K562 (cell line): ENCODE data around the gene VPS35L. TPM values are rescaled to one million over a fixed set of nuclear protein-coding genes. Genes with fewer than 3 reads are reported as not detected.

Experiments
- CEBPB ChIP-seq: fragments of 450-650 bp; IDR thresholded peaks from 2 replicates; pipeline ENCODE4 v1.6.1; 2016; ENCODE audit warnings: missing genetic modification characterization, missing compliant biosample characterization
- GTF2F1 ChIP-seq: IDR thresholded peaks from 2 replicates; pipeline ENCODE4 v1.6.1; 2011; ENCODE audit warnings: low read depth, low read length, improper control_type of control experiment
- MYBL2 ChIP-seq, 2 experiments: fragments of 450-650 bp in 1 of 2; sonication (generic) in 1 of 2; formaldehyde crosslinking in 1 of 2; IDR thresholded peaks; 2 replicates each; pipeline versions ENCODE4 v1.6.1 to v1.8.1; 2017 to 2022; ENCODE audit warnings: borderline replicate concordance in 1 of 2, inconsistent platforms in 1 of 2, low read depth in 1 of 2, mild to moderate bottlenecking in 1 of 2, missing genetic modification reagents in 1 of 2, moderate library complexity in 1 of 2
- MYNN ChIP-seq, 2 experiments: sonication (generic); formaldehyde crosslinking in 1 of 2; IDR thresholded peaks; 2 replicates each; pipeline versions ENCODE4 v1.5.0 to v1.6.1; 2016 to 2020; ENCODE audit warnings: antibody characterized with exemption in 1 of 2, missing genetic modification reagents in 1 of 2
- NCOA2 ChIP-seq, 2 experiments: fragments of 450-650 bp; IDR thresholded peaks; 2 replicates each; pipeline ENCODE4 v1.6.1; 2018; ENCODE audit warnings: mild to moderate bottlenecking in 2 of 2, moderate library complexity in 1 of 2; ENCODE audit not compliant: partially characterized antibody in 2 of 2
- NFE2 ChIP-seq: IDR thresholded peaks from 2 replicates; pipeline ENCODE4 v1.6.1; 2014; ENCODE audit warnings: antibody characterized with exemption, low read depth
- RBM39 ChIP-seq: fragments of 200-400 bp; formaldehyde crosslinking; optimal IDR thresholded peaks from 2 replicates; pipeline ENCODE3; 2018; ENCODE audit warnings: low read depth, low read length
- TOE1 ChIP-seq, 2 experiments: fragments of 450-650 bp in 1 of 2; sonication (generic) in 1 of 2; formaldehyde crosslinking in 1 of 2; IDR thresholded peaks; 2 replicates each; pipeline versions ENCODE4 v1.7.1 to v1.8.0; 2016 to 2022; ENCODE audit warnings: borderline replicate concordance in 2 of 2, mild to moderate bottlenecking in 2 of 2, antibody characterized with exemption in 1 of 2, inconsistent platforms in 1 of 2, low read depth in 1 of 2, missing genetic modification reagents in 1 of 2, moderate library complexity in 1 of 2
- ZFPM2 ChIP-seq: fragments of 250-450 bp; sonication (Bioruptor Pico); IDR thresholded peaks from 2 replicates; pipeline ENCODE4 v1.5.1; 2022; ENCODE audit warnings: mild to moderate bottlenecking
- ZNF511 ChIP-seq: sonication (generic); formaldehyde crosslinking; IDR thresholded peaks from 2 replicates; pipeline ENCODE4 v1.8.0; 2022; ENCODE audit warnings: mild to moderate bottlenecking, missing genetic modification reagents
- ZNF766 ChIP-seq: fragments of 200-800 bp; sonication (Bioruptor generic); conservative IDR thresholded peaks from 2 replicates; pipeline ENCODE4 v1.6.1; 2016; ENCODE audit warnings: missing genetic modification characterization, missing compliant biosample characterization
- polyA plus RNA-seq, 8 experiments: library from polyadenylated mRNA; depleted of rRNA in 4 of 8; stranded (reverse) in 5 of 8; unstranded in 3 of 8; fragments of >200 nt; fragmentation: Nextera tagmentation in 2 of 8; fragmentation: Illumina TruSeq in 1 of 8; extraction: Ambion mirVana in 2 of 8; extraction: Trizol in 1 of 8; gene quantifications; 2 replicates each; pipeline versions ENCODE4 v1.2.1 to v1.2.3, GENCODE V29; 2011 to 2014; ENCODE audit warnings: inconsistent platforms in 1 of 8, missing spikeins in 1 of 8
- total RNA-seq, 7 experiments: library from RNA; depleted of rRNA in 6 of 7; stranded (reverse); fragments of >200 nt in 6 of 7; fragmentation: Illumina TruSeq in 2 of 7; extraction: Trizol in 2 of 7; gene quantifications; 2 replicates each; pipeline versions ENCODE4 v1.2.1 to v1.2.3, GENCODE V29; 2011 to 2021; ENCODE audit warnings: low replicate concordance in 1 of 7
- TF ChIP-seq, protein P1 (sequence below), 3 experiments: fragments of 200-800 bp in 1 of 3; fragments of 250-450 bp in 1 of 3; fragments of 450-650 bp in 1 of 3; sonication (Bioruptor Pico) in 1 of 3; sonication (Bioruptor generic) in 1 of 3; formaldehyde crosslinking in 1 of 3; IDR thresholded peaks; 2 replicates each; pipeline versions ENCODE4 v1.6.1 to v1.8.0; 2016 to 2022; ENCODE audit warnings: mild to moderate bottlenecking in 2 of 3, missing genetic modification characterization in 2 of 3, missing compliant biosample characterization in 1 of 3, moderate library complexity in 1 of 3
- TF ChIP-seq, protein P2 (sequence below), 2 experiments: fragments of 250-450 bp in 1 of 2; fragments of 450-650 bp in 1 of 2; sonication (Bioruptor Pico) in 1 of 2; IDR thresholded peaks; 2 replicates each; pipeline versions ENCODE4 v1.6.1 to v1.8.0; 2016 to 2021; ENCODE audit warnings: mild to moderate bottlenecking in 2 of 2, moderate library complexity in 2 of 2, missing compliant biosample characterization in 1 of 2, missing genetic modification characterization in 1 of 2
- TF ChIP-seq, protein P3 (sequence below): fragments of 450-650 bp; IDR thresholded peaks from 2 replicates; pipeline ENCODE4 v1.6.1; 2016; ENCODE audit warnings: antibody characterized with exemption
- TF ChIP-seq, protein P4 (sequence below): fragments of 450-650 bp; IDR thresholded peaks from 2 replicates; pipeline ENCODE4 v1.6.1; 2016; ENCODE audit warnings: mild to moderate bottlenecking

VPS35L gene
- total and polyA plus RNA-seq, 9 of the 15 experiments (the other 6 are each of a cell fraction or from before 2014, with no cell fraction given), result 10.2 to 30.4 (median 20.1) TPM

GRCh38 chr16:19555186-19555937 lies at the start of gene VPS35L (continued):
- TF ChIP-seq MYBL2 (IDR thresholded peaks at IDR 0.05; ENCODE audit: low read depth) (peak; percentile 55), MYBL2 (CRISPR knock-in tag; IDR thresholded peaks at IDR 0.05; ENCODE audit: borderline replicate concordance) (no peak), RBM39 (peak; percentile 35), ZFPM2 (no peak), ZNF511 (CRISPR knock-in tag) (peak; percentile 45; the same call in 1 of the 2 replicates), MYNN (IDR thresholded peaks at IDR 0.05) (0 out of 2 replicates have a peak, but pooled peaks have one; percentile 33), MYNN (CRISPR knock-in tag; IDR thresholded peaks at IDR 0.05) (no peak), NFE2 (peak; percentile 52; the same call in 1 of the 2 replicates), TOE1 (IDR thresholded peaks at IDR 0.05; ENCODE audit: borderline replicate concordance) (peak; percentile 97), TOE1 (CRISPR knock-in tag; IDR thresholded peaks at IDR 0.05; ENCODE audit: borderline replicate concordance, low read depth) (no peak), GTF2F1 (no peak; the same call in 1 of the 2 replicates), CEBPB (tag) (no peak), ZNF766 (peak; percentile 90), NCOA2 (IDR thresholded peaks at IDR 0.05; ENCODE audit: partially characterized antibody in 2 of 2) (peak in 1 of 2 experiments; percentile 94)
- TF ChIP-seq, protein P1, sequence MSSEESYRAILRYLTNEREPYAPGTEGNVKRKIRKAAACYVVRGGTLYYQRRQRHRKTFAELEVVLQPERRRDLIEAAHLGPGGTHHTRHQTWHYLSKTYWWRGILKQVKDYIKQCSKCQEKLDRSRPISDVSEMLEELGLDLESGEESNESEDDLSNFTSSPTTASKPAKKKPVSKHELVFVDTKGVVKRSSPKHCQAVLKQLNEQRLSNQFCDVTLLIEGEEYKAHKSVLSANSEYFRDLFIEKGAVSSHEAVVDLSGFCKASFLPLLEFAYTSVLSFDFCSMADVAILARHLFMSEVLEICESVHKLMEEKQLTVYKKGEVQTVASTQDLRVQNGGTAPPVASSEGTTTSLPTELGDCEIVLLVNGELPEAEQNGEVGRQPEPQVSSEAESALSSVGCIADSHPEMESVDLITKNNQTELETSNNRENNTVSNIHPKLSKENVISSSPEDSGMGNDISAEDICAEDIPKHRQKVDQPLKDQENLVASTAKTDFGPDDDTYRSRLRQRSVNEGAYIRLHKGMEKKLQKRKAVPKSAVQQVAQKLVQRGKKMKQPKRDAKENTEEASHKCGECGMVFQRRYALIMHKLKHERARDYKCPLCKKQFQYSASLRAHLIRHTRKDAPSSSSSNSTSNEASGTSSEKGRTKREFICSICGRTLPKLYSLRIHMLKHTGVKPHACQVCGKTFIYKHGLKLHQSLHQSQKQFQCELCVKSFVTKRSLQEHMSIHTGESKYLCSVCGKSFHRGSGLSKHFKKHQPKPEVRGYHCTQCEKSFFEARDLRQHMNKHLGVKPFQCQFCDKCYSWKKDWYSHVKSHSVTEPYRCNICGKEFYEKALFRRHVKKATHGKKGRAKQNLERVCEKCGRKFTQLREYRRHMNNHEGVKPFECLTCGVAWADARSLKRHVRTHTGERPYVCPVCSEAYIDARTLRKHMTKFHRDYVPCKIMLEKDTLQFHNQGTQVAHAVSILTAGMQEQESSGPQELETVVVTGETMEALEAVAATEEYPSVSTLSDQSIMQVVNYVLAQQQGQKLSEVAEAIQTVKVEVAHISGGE (CRISPR knock-in tag; IDR thresholded peaks at IDR 0.05), result peak in 1 of 3 experiments; percentile 93; a peak in 2 of 6 replicates
- TF ChIP-seq, protein P2, sequence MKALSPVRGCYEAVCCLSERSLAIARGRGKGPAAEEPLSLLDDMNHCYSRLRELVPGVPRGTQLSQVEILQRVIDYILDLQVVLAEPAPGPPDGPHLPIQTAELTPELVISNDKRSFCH (CRISPR knock-in tag; IDR thresholded peaks at IDR 0.05), result no peak
- TF ChIP-seq, protein P2 (tag; IDR thresholded peaks at IDR 0.05), result peak; percentile 92
- TF ChIP-seq, protein P3, sequence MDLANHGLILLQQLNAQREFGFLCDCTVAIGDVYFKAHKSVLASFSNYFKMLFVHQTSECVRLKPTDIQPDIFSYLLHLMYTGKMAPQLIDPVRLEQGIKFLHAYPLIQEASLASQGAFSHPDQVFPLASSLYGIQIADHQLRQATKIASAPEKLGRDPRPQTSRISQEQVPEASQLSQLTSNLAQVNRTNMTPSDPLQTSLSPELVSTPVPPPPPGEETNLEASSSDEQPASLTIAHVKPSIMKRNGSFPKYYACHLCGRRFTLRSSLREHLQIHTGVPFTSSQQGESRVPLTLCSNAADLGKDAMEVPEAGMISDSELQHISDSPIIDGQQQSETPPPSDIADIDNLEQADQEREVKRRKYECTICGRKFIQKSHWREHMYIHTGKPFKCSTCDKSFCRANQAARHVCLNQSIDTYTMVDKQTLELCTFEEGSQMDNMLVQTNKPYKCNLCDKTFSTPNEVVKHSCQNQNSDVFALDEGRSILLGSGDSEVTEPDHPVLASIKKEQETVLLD, result peak; percentile 72; the same call in 1 of the 2 replicates
- TF ChIP-seq, protein P4, sequence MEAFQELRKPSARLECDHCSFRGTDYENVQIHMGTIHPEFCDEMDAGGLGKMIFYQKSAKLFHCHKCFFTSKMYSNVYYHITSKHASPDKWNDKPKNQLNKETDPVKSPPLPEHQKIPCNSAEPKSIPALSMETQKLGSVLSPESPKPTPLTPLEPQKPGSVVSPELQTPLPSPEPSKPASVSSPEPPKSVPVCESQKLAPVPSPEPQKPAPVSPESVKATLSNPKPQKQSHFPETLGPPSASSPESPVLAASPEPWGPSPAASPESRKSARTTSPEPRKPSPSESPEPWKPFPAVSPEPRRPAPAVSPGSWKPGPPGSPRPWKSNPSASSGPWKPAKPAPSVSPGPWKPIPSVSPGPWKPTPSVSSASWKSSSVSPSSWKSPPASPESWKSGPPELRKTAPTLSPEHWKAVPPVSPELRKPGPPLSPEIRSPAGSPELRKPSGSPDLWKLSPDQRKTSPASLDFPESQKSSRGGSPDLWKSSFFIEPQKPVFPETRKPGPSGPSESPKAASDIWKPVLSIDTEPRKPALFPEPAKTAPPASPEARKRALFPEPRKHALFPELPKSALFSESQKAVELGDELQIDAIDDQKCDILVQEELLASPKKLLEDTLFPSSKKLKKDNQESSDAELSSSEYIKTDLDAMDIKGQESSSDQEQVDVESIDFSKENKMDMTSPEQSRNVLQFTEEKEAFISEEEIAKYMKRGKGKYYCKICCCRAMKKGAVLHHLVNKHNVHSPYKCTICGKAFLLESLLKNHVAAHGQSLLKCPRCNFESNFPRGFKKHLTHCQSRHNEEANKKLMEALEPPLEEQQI, result 0 out of 2 replicates have a peak, but pooled peaks have one; percentile 13
